Stimulated activated CD4-positive, alpha-beta T cell treated with anti-CD3 and anti-CD28 coated beads, Interleukin-2, amount 100 ng/mL, for 4 hours (primary cell): ENCODE measurements around the gene MDFIC.

Experiments
- DNase-seq: peaks from one replicate; pipeline ENCODE4 v3.0.0-alpha.2; 2020; ENCODE audit warnings: low read depth

MDFIC gene

DNA sequence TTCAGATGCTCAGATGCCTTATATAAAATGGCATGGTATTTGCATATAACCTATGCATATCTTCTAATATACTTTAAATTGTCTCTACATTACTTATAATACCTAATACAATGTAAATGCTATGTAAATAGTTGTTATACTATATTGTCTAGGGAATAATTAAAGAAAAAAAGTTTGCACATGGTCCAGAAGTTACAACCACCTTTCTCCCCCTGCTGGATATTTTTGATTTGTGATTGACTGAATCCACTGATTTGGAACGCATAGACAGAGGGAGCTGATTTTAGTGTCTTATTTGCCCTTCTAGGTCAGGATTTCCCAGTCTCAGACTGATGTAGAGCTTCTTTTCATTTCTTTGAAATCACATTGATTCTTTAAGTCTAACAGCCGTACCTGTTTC lies 31.8 kb downstream of the MDFIC start:
- DNase-seq, result no peak

- no peak for DNase-seq
Observed at GRCh38 chr7:114956702-114957101, 34.8 kb downstream of the MDFIC start.

GRCh38 chr7:114957444-114957843 lies 35.5 kb downstream of the MDFIC start:
- no peak for DNase-seq

DNA sequence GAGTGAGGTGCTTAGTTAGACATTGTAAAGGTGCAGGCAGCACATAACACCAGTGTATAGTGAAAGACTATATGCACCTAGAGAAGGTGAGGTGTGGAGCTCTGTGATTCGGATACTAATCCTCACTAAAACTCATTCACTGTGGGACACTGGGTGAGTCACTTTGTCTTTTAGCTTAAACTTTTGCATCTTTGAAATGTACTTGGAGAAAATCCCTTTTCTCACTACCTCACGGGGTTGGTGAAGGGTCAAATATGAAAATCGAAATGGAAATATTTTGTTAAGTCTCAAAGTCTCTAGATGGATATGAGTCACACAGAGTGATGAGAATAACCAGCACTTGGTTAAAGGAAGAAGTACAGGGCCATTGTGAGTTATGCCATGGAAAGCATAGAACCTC lies 38.0 kb downstream of the MDFIC start:
- no peak for DNase-seq

- DNase-seq, result no peak
Observed at GRCh38 chr7:114962441-114962840, 40.5 kb downstream of the MDFIC start.

- DNase-seq, result no peak
Observed at GRCh38 chr7:114966156-114966555, 44.3 kb downstream of the MDFIC start.

DNA sequence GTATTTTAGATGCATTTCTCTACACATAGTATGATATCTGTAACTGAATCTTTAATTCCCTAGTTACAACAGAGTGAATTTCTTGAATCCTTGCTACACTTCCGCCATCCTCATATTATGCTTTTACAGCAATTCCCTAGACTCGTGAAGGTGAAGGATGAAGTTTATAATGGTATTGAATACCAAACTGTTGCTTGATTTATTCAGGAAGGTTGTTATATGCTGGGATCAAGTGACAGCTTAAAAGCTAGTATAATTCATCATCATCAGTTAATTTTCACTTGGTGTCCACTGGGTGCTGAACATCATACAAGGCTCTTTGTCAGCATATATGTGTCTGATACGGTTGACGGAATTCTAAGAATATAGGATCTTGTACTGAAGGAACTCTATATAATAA lies 47.2 kb downstream of the MDFIC start:
- DNase-seq, result no peak

DNA sequence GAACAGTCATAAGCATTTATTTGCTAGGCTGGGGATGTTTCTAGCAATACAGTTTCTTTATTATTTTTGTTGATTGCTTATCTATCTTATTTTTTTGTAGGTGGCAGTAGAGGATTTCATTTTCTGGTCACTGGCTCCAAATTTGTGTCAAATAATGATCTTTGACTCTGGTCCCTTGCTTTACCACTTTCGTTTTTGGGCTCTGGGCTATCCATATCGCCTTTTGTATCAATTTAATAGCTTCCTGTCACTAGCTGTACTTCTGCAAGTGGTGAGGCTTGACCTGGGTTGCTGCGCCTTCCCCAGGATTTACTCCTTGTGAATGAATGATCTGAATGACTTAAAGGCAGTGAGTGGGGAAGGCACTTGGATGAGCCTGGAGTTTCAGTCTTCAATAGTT lies 48.4 kb downstream of the MDFIC start:
- no peak for DNase-seq

GRCh38 chr7:114970732-114971131 lies 48.8 kb downstream of the MDFIC start:
- no peak for DNase-seq

- no peak for DNase-seq
Observed at GRCh38 chr7:114972567-114972966, 50.7 kb downstream of the MDFIC start.

DNA sequence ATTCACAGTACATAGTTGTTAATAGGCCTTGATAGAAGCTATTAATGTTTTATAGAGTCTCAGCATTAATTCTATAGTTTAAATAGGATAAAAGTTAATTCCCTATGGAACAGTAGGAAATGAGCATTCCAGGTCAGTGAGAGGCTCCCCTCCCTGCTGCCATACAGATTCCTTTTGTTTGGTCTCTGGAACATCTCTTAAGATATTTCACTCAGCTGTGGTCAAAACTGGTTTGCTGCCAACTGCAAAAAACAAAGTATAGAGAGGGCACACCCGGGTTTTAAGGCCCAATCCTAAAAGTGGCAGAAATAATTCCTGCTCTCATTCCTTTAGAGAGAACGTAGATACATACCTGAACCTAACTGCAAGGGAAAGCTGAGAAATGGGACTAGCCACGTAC lies 51.3 kb downstream of the MDFIC start:
- DNase-seq, result no peak

- DNase-seq, result no peak
Observed at GRCh38 chr7:114975401-114975800, 53.5 kb downstream of the MDFIC start.

GRCh38 chr7:114976666-114977065 lies 54.8 kb downstream of the MDFIC start:
- no peak for DNase-seq

GRCh38 chr7:114977277-114977676 lies 55.4 kb downstream of the MDFIC start:
- no peak for DNase-seq

DNA sequence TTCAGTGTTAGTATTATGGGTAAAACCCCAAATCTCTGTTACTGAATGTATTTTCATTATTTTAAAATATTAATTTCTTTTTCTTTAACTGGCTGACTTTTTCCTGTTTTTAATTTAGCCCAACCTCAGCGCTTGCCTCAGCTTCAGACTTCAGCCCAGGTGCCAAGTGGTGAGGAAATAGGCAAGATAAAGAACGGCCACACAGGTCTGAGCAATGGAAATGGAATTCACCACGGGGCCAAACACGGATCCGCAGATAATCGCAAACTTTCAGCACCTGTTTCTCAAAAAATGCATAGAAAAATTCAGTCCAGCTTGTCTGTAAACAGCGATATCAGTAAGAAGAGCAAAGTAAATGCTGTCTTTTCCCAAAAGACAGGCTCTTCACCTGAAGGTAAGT lies 57.5 kb downstream of the MDFIC start:
- no peak for DNase-seq

GRCh38 chr7:114979803-114980507 lies 58.1 kb downstream of the MDFIC start:
- DNase-seq, result no peak

GRCh38 chr7:114981323-114981722 lies 59.4 kb downstream of the MDFIC start:
- DNase-seq, result no peak

GRCh38 chr7:114985116-114985715 lies 63.3 kb downstream of the MDFIC start:
- DNase-seq, result no peak

DNA sequence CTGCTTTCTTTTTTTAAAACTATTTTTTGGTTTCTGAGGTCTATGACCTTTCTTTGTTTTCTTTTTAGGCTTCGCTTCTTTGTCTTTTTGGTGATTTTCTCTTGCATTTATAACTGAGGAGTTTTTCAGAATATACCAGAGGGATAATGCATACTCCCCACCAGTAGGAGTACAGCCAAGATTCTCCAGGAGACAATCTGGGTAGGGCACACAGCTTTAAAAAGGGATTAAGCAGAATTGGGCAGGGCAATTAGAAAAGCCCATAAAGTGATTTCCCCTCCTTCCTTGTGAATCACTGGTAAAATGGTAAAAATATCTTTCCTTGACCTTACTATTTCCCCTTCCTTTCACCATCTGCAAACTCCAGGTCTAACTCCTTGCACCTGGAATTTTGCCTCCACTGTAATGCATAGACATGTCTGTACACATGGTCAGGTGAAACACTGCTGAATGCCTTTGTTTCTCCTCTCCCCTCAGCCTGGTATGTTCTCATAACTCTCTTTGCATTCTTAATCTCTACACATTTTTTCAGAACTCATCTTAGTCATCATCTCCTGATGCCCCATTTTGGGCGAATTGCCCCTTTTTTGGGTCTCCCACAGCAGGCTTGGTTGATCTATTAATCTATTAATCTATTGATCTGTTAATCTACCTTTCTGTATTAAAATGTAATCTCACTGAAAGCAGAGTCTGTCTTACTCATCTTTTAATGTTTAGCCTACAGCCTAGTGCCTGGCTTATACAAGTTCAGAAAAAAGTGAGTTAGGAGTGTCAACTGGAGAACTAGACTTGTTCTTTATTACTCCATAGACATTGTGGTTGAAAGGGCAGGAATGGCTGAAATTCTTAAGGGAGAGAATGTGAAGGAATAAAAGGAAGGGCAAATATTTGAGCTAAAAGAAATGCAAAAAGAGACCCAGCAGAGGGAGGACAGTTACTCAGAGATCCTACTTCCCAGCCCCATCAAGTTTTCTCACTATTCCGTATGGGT lies 64.6 kb downstream of the MDFIC start:
- no peak for DNase-seq

DNA sequence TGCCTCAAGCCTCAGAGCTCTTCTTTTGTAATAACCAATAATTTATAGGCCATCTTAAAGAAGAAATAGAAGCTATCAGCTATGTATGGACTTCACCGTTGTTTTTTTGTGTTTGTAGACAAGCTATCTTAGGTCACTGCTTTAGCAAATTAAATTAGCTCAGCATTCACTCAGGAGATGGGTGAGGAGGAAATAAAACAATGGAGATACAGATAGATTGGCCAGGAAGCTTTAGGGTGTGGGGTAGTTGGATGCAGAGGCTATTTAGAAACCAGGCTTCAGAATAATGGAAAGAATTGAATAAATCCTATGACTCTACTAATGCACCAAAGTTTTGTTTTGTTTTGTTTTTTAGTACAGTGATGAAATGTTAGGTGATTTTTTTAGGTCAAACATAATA lies 66.1 kb downstream of the MDFIC start:
- no peak for DNase-seq

GRCh38 chr7:114988755-114989375 lies 67.0 kb downstream of the MDFIC start:
- DNase-seq, result no peak

GRCh38 chr7:114989531-114989930 lies 67.6 kb downstream of the MDFIC start:
- no peak for DNase-seq
